ENCODE data around the gene CUL2. TPM values are rescaled to one million over a fixed set of nuclear protein-coding genes. Genes with fewer than 3 reads are reported as not detected.

CUL2 gene
- total RNA-seq, 2 donors from 2014 or later = 15.5 to 17.3 TPM

GRCh38 chr10:35079265-35079664, 10.9 kb downstream of the CUL2 start:
- no peak for DNase-seq (ENCODE audit: low spot score)
- no peak overlapping the region for H3K27ac ChIP-seq
- no peak overlapping the region for H3K4me3 ChIP-seq
- no peaks in the 10 kb centered on the region for H3K36me3 ChIP-seq
- no peaks in the 10 kb centered on the region for H3K27me3 ChIP-seq
- H3K9me3 ChIP-seq = no peaks in the 10 kb centered on the region
- H3K4me1 ChIP-seq = no peaks in the 10 kb centered on the region
- TF ChIP-seq CTCF (IDR thresholded peaks at IDR 0.05) = no peak

GRCh38 chr10:35075228-35075627, 14.9 kb downstream of the CUL2 start:
- peaks cover 5% of the 10 kb centered on the region for H3K36me3 ChIP-seq
- H3K4me1 ChIP-seq = no peaks in the 10 kb centered on the region
- H3K27me3 ChIP-seq = no peaks in the 10 kb centered on the region
- no peak for TF ChIP-seq CTCF (IDR thresholded peaks at IDR 0.05)
- no peak overlapping the region for H3K4me3 ChIP-seq
- no peak overlapping the region for H3K27ac ChIP-seq
- DNase-seq (ENCODE audit: low spot score) = no peak
- H3K9me3 ChIP-seq = no peaks in the 10 kb centered on the region

- no peak for DNase-seq (ENCODE audit: low spot score)
- Histone ChIP-seq H3K27ac (no peak overlapping the region), H3K27me3 (no peaks in the 10 kb centered on the region), H3K4me3 (no peak overlapping the region), H3K4me1 (no peaks in the 10 kb centered on the region), H3K9me3 (no peaks in the 10 kb centered on the region), H3K36me3 (peaks cover 10% of the 10 kb centered on the region)
- no peak for TF ChIP-seq CTCF (IDR thresholded peaks at IDR 0.05)
These were observed 15.9 kb downstream of the CUL2 start for GRCh38 chr10:35074266-35074665.

GRCh38 chr10:35070521-35070920, 19.6 kb downstream of the CUL2 start:
- peaks cover 25% of the 10 kb centered on the region for H3K36me3 ChIP-seq
- H3K9me3 ChIP-seq = no peaks in the 10 kb centered on the region
- H3K27ac ChIP-seq = no peak overlapping the region
- no peaks in the 10 kb centered on the region for H3K4me1 ChIP-seq
- TF ChIP-seq CTCF (IDR thresholded peaks at IDR 0.05) = no peak
- H3K4me3 ChIP-seq = no peak overlapping the region
- no peak for DNase-seq (ENCODE audit: low spot score)
- H3K27me3 ChIP-seq = no peaks in the 10 kb centered on the region

GRCh38 chr10:35063837-35064454, 26.2 kb downstream of the CUL2 start:
- Histone ChIP-seq H3K36me3 (peaks cover 39% of the 10 kb centered on the region), H3K9me3 (no peaks in the 10 kb centered on the region), H3K27me3 (no peaks in the 10 kb centered on the region), H3K4me3 (no peak overlapping the region), H3K4me1 (no peaks in the 10 kb centered on the region), H3K27ac (no peak overlapping the region)
- TF ChIP-seq CTCF (IDR thresholded peaks at IDR 0.05) = no peak
- no peak for DNase-seq (ENCODE audit: low spot score)

GRCh38 chr10:35059481-35059880, 30.7 kb downstream of the CUL2 start:
- Histone ChIP-seq H3K4me3 (no peak overlapping the region), H3K27ac (no peak overlapping the region), H3K27me3 (no peaks in the 10 kb centered on the region), H3K36me3 (peaks cover 46% of the 10 kb centered on the region), H3K4me1 (no peaks in the 10 kb centered on the region), H3K9me3 (no peaks in the 10 kb centered on the region)
- no peak for DNase-seq (ENCODE audit: low spot score)
- no peak for TF ChIP-seq CTCF (IDR thresholded peaks at IDR 0.05)

Data from right atrium auricular region (tissue), 2 donors.